Gastroesophageal sphincter (tissue), 4 donors: ENCODE measurements around the gene TRIP12. TPM values are rescaled to one million over a fixed set of nuclear protein-coding genes. Genes with fewer than 3 reads are reported as not detected.
"Not testable (repeated sequence)": the region's sequence is repeated elsewhere in the genome, so short reads cannot be mapped to it uniquely, and the experiment has no call there.

Source experiments
- ATAC-seq: fragments of 150-250 bp; one replicate; pipeline ENCODE4 v1.9.1; 2016; ENCODE audit warnings: mild to moderate bottlenecking, moderate library complexity
- H3K27ac ChIP-seq, 4 donors: fragments of 200-600 bp; sonication (generic) in 3 of 4; 1 replicate in 3 of 4; 2 replicates in 1 of 4; pipeline ENCODE4 v1.5.1; 2016 to 2019
- H3K27me3 ChIP-seq: fragments of 200-600 bp; sonication (generic); one replicate; pipeline ENCODE4 v1.5.1; 2019
- H3K36me3 ChIP-seq, 2 donors: fragments of 200-600 bp; sonication (generic); one replicate each; pipeline ENCODE4 v1.5.1; 2019; ENCODE audit warnings: control low read depth in 1 of 2
- H3K4me1 ChIP-seq, 3 donors: fragments of 200-600 bp; sonication (generic); 1 replicate in 2 of 3; 2 replicates in 1 of 3; pipeline ENCODE4 v1.5.1; 2016 to 2019; ENCODE audit warnings: control low read depth in 2 of 3
- H3K4me3 ChIP-seq, 2 donors: fragments of 200-600 bp; sonication (generic); one replicate each; pipeline ENCODE4 v1.5.1; 2019; ENCODE audit warnings: mild to moderate bottlenecking in 1 of 2, moderate library complexity in 1 of 2
- H3K9me3 ChIP-seq, 3 donors: fragments of 200-600 bp; sonication (generic); one replicate each; pipeline ENCODE4 v1.5.1; 2017 to 2019; ENCODE audit warnings: control low read depth in 2 of 3
- CTCF ChIP-seq, 4 experiments: fragments of 200-600 bp in 2 of 4; fragments of 450-650 bp in 2 of 4; sonication (generic) in 1 of 4; IDR thresholded peaks; one replicate each; pipeline ENCODE4 v1.5.1; 2017 to 2019; ENCODE audit warnings: antibody characterized with exemption in 4 of 4, mild to moderate bottlenecking in 2 of 4, moderate library complexity in 2 of 4
- EP300 ChIP-seq: sonication (generic); formaldehyde crosslinking; IDR thresholded peaks from one replicate; pipeline ENCODE4 v1.6.1; 2017; ENCODE audit warnings: antibody characterized with exemption, mild to moderate bottlenecking
- POLR2A ChIP-seq, 2 donors: fragments of 450-650 bp; IDR thresholded peaks; one replicate each; pipeline ENCODE4 v1.6.1; 2017; ENCODE audit warnings: antibody characterized with exemption in 2 of 2, mild to moderate bottlenecking in 2 of 2, moderate library complexity in 1 of 2
- POLR2AphosphoS5 ChIP-seq: sonication (generic); formaldehyde crosslinking; IDR thresholded peaks from one replicate; pipeline ENCODE4 v1.6.1; 2017; ENCODE audit warnings: antibody characterized with exemption
- WGBS, 2 donors: methylation state at CpG; one replicate each; pipeline ENCODE4 v1.1.5; 2018; ENCODE audit warnings: low coverage in 1 of 2; 5-methylcytosine and 5-hydroxymethylcytosine counted together
- total RNA-seq, 4 donors: library from RNA; depleted of rRNA; stranded (reverse); fragments of >200 nt; gene quantifications; one replicate each; pipeline ENCODE4 v1.1.0, GENCODE V29; 2016

Gene TRIP12
- total RNA-seq, 4 donors from 2014 or later = 138 to 203 (median 185) TPM

GRCh38 chr2:229761663-229762062 lies 160.1 kb downstream of the TRIP12 start:
- peaks cover 0 to 5% (median 0%) of the 10 kb centered on the region in 3 donors for H3K4me1 ChIP-seq
- peaks cover 0 to 39% of the 10 kb centered on the region in 2 donors for H3K36me3 ChIP-seq
- H3K4me3 ChIP-seq = no peak overlapping the region
- 33 to 80% methylated on average over 1 of the region's 1 CpG for WGBS, 2 donors
- H3K27me3 ChIP-seq = no peaks in the 10 kb centered on the region
- no peak for TF ChIP-seq POLR2A (IDR thresholded peaks at IDR 0.05)
- ATAC-seq = no peak
- H3K27ac ChIP-seq = no peak overlapping the region
- no peaks in the 10 kb centered on the region for H3K9me3 ChIP-seq

DNA sequence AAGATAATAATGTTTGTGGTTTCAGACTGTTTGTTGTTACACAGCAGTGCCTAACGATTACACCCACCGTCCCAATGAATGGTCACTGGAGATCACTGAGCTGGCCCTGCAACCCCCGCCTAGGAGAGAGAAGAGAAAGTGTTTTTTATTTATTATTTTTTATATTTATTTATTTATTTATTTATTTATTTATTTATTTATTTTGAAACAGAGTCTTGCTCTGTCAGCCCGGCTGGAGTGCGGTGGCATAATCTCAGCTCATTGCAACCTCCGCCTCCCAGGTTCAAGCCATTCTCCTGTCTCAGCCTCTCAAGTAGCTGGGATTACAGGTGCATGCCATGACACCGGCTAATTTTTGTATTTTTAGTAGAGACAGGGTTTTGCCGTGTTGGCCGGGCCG lies 164.3 kb downstream of the TRIP12 start:
- H3K4me1 ChIP-seq, ATAC-seq: not testable (repeated sequence)

DNA sequence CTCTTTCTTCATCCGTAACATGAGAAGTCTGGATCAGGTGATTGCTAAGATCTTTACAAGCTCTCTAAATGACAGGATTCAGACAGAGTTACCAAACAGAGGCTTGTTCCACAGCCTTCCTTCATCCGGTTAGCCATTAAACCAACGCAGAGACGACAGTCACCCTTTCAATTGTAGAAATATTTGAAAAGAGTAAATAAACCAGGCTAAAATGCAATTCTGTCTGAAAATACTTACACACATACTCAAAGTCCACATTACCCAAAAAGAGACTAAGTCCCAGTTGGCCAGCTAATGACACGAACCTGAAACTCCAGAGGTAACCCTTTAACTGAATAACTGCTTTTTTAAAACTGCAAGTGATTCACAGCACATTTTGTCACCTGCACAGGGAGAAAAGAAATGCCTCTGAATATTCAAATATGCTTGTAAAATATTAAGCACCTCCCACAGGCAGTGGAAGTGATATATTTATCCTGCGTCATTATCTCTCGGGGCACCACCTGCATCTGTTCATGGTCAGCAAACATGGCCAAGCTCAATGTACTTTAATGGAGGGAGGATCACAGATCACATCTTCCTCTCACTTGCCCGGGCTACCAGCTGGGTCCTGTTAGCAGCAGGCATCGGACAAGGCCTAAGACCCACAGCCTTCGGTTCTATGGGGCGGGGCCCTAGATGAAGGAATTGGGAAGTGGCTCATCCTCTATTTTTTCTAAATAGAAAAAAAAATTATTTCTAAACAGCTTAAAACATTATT lies 168.7 kb downstream of the TRIP12 start:
- TF ChIP-seq POLR2A (IDR thresholded peaks at IDR 0.05) (no peak), EP300 (no peak)
- Histone ChIP-seq H3K27ac (no peak overlapping the region), H3K9me3 (no peaks in the 10 kb centered on the region)

More for the DNA sequence above, 164.3 kb downstream of the TRIP12 start:
- H3K27ac ChIP-seq, H3K4me3 ChIP-seq, H3K36me3 ChIP-seq, H3K9me3 ChIP-seq, H3K27me3 ChIP-seq: not testable (repeated sequence)
- 97% methylated on average over 9 of the region's 10 CpGs; no CpG with 5 or more reads in 1 of the 2 donors for WGBS, 2 donors

DNA sequence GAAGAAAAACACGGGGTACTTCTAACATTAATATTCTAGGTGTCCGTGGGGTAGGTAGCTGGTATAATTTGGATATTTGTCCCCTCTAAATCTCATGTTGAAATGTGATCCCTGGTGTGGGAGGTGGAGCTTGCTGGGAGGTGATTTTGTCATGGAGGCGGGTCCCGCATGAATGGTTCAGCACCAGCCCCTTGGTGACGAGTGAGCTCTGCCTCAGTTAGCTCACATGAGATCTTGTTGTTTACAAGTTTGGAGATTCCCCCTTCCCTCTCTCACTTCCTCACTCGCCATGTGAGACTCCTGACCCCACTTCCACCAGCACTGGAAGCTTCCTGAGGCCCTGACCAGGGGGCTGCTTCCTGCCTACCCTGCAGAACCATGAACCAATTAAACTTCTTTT lies 172.0 kb downstream of the TRIP12 start:
- Histone ChIP-seq H3K36me3 (no peaks in the 10 kb centered on the region), H3K27me3 (peaks cover 3% of the 10 kb centered on the region), H3K4me1 (no peaks in the 10 kb centered on the region), H3K4me3 (no peak overlapping the region), H3K27ac (no peak overlapping the region), H3K9me3 (no peaks in the 10 kb centered on the region)
- TF ChIP-seq POLR2A (IDR thresholded peaks at IDR 0.05) (no peak), POLR2AphosphoS5 (no peak), EP300 (no peak), CTCF (IDR thresholded peaks at IDR 0.05) (no peak)
- ATAC-seq = no peak
- 70 to 83% methylated on average over 3 to 6 of the region's 6 CpGs for WGBS, 2 donors

More for the DNA sequence above, 168.7 kb downstream of the TRIP12 start:
- Histone ChIP-seq H3K27me3 (peaks cover 2% of the 10 kb centered on the region), H3K4me3 (no peak overlapping the region), H3K36me3 (no peaks in the 10 kb centered on the region), H3K4me1 (no peaks in the 10 kb centered on the region)
- no peak for ATAC-seq
- WGBS, 2 donors = 60 to 66% methylated on average over 6 to 9 of the region's 11 CpGs

DNA sequence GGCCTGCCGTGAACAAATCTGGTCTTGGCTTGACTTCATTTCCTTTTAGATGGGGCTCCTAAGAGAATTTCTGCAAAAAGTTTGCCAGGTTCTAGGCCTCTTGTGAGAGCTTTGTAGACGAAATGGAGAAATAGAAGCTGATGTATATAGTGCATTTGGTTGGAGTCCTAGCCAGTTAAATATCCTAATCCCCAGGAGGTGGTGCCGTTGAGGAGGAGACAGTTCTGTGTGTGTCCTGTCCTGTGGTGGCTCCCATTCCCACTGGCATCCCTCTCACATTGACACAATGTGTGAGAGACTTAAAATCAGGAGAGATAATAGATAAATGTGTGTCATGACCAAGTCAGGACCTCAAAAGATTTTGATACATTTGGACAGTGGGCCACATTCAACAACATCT lies 172.9 kb downstream of the TRIP12 start:
- ATAC-seq = no peak
- Histone ChIP-seq H3K4me3 (no peak overlapping the region), H3K27ac (no peak overlapping the region), H3K36me3 (no peaks in the 10 kb centered on the region), H3K4me1 (no peaks in the 10 kb centered on the region), H3K9me3 (no peaks in the 10 kb centered on the region), H3K27me3 (peaks cover 3% of the 10 kb centered on the region)
- no peak for TF ChIP-seq POLR2A (IDR thresholded peaks at IDR 0.05)
- no peak for TF ChIP-seq POLR2AphosphoS5
- no peak for TF ChIP-seq CTCF (IDR thresholded peaks at IDR 0.05)
- no peak for TF ChIP-seq EP300
- WGBS, 2 donors = 78 to 100% methylated on average over 1 to 3 of the region's 3 CpGs

DNA sequence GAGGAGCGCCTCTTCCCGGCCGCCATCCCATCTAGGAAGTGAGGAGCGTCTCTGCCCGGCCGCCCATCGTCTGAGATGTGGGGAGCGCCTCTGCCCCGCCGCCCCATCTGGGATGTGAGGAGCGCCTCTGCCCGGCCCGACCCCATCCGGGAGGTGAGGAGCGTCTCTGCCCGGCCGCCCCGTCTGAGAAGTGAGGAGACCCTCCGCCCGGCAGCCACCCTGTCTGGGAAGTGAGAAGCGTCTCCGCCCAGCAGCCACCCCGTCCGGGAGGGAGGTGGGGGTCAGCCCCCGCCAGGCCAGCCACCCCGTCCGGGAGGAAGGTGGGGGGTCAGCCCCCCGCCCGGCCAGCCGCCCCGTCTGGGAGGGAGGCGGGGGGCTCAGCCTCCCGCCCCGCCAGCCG lies 179.1 kb downstream of the TRIP12 start:
- WGBS, 2 donors = no CpG with 5 or more reads among the region's 35 CpGs

DNA sequence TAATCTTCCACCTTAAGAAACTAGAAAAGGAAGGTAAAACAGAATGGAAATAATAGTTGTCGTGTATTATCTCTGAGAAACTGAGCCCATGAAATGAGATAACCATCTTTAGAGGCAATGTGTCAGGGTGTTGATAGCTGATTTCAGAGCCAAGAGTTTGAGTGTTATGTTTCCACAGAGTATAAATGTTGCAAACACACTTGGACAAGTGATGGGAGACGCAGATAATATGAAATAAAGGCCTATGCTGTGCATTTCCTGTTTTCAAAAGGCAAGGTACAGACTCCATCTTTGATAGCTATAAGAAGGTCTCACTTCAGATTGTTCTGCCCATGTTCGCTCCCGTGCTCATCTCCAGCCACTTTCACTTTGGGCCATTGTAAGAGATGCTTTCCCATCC lies 181.5 kb downstream of the TRIP12 start:
- no peak overlapping the region for H3K27ac ChIP-seq
- 76 to 78% methylated on average over 4 of the region's 4 CpGs for WGBS, 2 donors
- no peak overlapping the region for H3K4me3 ChIP-seq
- no peaks in the 10 kb centered on the region for H3K27me3 ChIP-seq
- ATAC-seq = no peak
- H3K4me1 ChIP-seq = no peaks in the 10 kb centered on the region
- no peaks in the 10 kb centered on the region for H3K36me3 ChIP-seq
- TF ChIP-seq EP300 (no peak), POLR2A (IDR thresholded peaks at IDR 0.05) (no peak), CTCF (IDR thresholded peaks at IDR 0.05) (no peak), POLR2AphosphoS5 (no peak)
- peaks cover 0 to 38% (median 0%) of the 10 kb centered on the region in 3 donors for H3K9me3 ChIP-seq

More for the DNA sequence above, 179.1 kb downstream of the TRIP12 start:
- H3K27ac ChIP-seq, H3K27me3 ChIP-seq, H3K36me3 ChIP-seq, ATAC-seq, H3K4me3 ChIP-seq, H3K4me1 ChIP-seq: not testable (repeated sequence)
- peaks cover 0 to 22% (median 0%) of the 10 kb centered on the region in 3 donors for H3K9me3 ChIP-seq
